Kidney (tissue), 14 donors: ENCODE measurements around the gene THBS2. TPM values are rescaled to one million over a fixed set of nuclear protein-coding genes. Genes with fewer than 3 reads are reported as not detected.

Experiments
- DNase-seq, 5 donors: peaks; one replicate each; pipeline ENCODE4 v3.0.0-alpha.2; 2013 to 2020
- FAIRE-seq: peaks from 2 replicates; lab custom pipeline; 2012; peaks lifted over from hg19 to GRCh38; lab: Jason Lieb, UNC
- H3K27ac ChIP-seq, 2 donors: one replicate each; pipeline ENCODE4 v1.7.0; 2013; ENCODE audit warnings: low read depth in 2 of 2, low read length in 2 of 2, inconsistent platforms in 1 of 2
- H3K27me3 ChIP-seq: one replicate; pipeline ENCODE4 v1.7.1; 2013; ENCODE audit warnings: low read length, inconsistent platforms; ENCODE audit not compliant: control insufficient read depth, insufficient read depth
- H3K36me3 ChIP-seq, 3 donors: one replicate each; pipeline versions ENCODE4 v1.7.0 to v1.7.1; 2013; ENCODE audit warnings: low read length in 3 of 3, control low read depth in 1 of 3, inconsistent platforms in 1 of 3; ENCODE audit not compliant: insufficient read depth in 3 of 3, control insufficient read depth in 2 of 3
- H3K4me1 ChIP-seq, 3 donors: one replicate each; pipeline versions ENCODE4 v1.7.0 to v1.7.1; 2013; ENCODE audit warnings: low read length in 3 of 3, inconsistent platforms in 1 of 3, low read depth in 1 of 3; ENCODE audit not compliant: control insufficient read depth in 2 of 3, insufficient read depth in 2 of 3
- H3K4me3 ChIP-seq, 3 donors: one replicate each; pipeline versions ENCODE4 v1.7.0 to v1.8.1; 2013; ENCODE audit warnings: low read length in 3 of 3, control low read depth in 1 of 3, inconsistent platforms in 1 of 3
- H3K9ac ChIP-seq, 3 donors: one replicate each; pipeline versions ENCODE4 v1.7.0 to v1.7.1; 2013; ENCODE audit warnings: low read length in 3 of 3, control low read depth in 1 of 3, inconsistent platforms in 1 of 3
- H3K9me3 ChIP-seq, 3 donors: one replicate each; pipeline versions ENCODE4 v1.7.0 to v1.7.1; 2013; ENCODE audit warnings: low read length in 3 of 3, control low read depth in 1 of 3, inconsistent platforms in 1 of 3; ENCODE audit not compliant: control insufficient read depth in 2 of 3, insufficient read depth in 1 of 3
- intact Hi-C: fragments of 100-400 bp; cut with DNase I; formaldehyde crosslinking; loops from one replicate; pipeline ENCODE4 v1.11.1; 2022
- polyA plus RNA-seq: library from polyadenylated mRNA; stranded (reverse); fragments of 350-450 nt; fragmentation: Illumina TruSeq; extraction: RNeasy Lipid Tissue Mini Kit (QIAGEN cat#74804); gene quantifications from one replicate; pipeline ENCODE4 v1.2.3, GENCODE V29; 2014; ENCODE audit warnings: low read depth, low replicate concordance; ENCODE audit not compliant: insufficient read depth
- total RNA-seq: library from RNA; stranded (reverse); fragmentation: NEBNext Ultra II Directional; extraction: Animal tissue kit (Norgen Biotek cat#: 25700); gene quantifications from one replicate; pipeline ENCODE4 v1.2.1, GENCODE V29; 2021
- TF ChIP-seq, protein P1 (sequence below): IDR thresholded peaks from 3 replicates; pipeline ENCODE4 v1.5.1; 2012; ENCODE audit warnings: mild to moderate bottlenecking, moderate library complexity, borderline replicate concordance; ENCODE audit not compliant: insufficient read depth; ENCODE audit errors: extremely low read depth
- donor health status: control.
- donor health status: control.
- donor health status: control.
- donor health status: control.
- donor health status: control.
- donor health status: DM: yes; HTN: yes; CAD: no.
- donor health status: Normal renal cell carcinoma (clear cell type).

The THBS2 gene
- total and polyA plus RNA-seq, 2 donors from 2014 or later: 2.7 to 33.4 TPM

DNA sequence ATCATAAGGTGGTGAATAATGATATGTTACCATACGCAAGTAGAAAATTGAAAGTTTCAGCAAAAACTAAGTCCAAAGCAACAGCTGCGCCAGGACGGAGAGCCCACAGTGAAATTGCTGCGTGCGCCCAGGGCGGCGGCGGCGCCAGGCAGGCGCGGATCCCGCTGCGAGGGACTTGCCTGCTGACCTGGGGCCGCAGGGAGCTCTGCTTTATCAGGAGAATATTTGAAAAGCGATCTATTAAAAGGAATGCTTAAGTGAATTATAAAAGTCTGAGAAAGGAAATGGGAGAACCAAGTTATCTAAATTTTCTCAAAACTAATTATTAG lies 85.4 kb downstream of the THBS2 start:
- H3K4me1 ChIP-seq: no peaks in the 10 kb centered on the region
- H3K27ac ChIP-seq: peak overlapping the region in 1 of 2 donors; percentile 41
- TF ChIP-seq, protein P1, sequence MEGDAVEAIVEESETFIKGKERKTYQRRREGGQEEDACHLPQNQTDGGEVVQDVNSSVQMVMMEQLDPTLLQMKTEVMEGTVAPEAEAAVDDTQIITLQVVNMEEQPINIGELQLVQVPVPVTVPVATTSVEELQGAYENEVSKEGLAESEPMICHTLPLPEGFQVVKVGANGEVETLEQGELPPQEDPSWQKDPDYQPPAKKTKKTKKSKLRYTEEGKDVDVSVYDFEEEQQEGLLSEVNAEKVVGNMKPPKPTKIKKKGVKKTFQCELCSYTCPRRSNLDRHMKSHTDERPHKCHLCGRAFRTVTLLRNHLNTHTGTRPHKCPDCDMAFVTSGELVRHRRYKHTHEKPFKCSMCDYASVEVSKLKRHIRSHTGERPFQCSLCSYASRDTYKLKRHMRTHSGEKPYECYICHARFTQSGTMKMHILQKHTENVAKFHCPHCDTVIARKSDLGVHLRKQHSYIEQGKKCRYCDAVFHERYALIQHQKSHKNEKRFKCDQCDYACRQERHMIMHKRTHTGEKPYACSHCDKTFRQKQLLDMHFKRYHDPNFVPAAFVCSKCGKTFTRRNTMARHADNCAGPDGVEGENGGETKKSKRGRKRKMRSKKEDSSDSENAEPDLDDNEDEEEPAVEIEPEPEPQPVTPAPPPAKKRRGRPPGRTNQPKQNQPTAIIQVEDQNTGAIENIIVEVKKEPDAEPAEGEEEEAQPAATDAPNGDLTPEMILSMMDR: no peak
- no peaks in the 10 kb centered on the region for H3K36me3 ChIP-seq
- no peaks in the 10 kb centered on the region for H3K9me3 ChIP-seq
- H3K27me3 ChIP-seq: no peaks in the 10 kb centered on the region
- FAIRE-seq (no peak), DNase-seq (peak in 1 of 5 donors; percentile 63)
- H3K9ac ChIP-seq: no peak overlapping the region
- intact Hi-C loops: no loop called here
- no peak overlapping the region for H3K4me3 ChIP-seq

DNA sequence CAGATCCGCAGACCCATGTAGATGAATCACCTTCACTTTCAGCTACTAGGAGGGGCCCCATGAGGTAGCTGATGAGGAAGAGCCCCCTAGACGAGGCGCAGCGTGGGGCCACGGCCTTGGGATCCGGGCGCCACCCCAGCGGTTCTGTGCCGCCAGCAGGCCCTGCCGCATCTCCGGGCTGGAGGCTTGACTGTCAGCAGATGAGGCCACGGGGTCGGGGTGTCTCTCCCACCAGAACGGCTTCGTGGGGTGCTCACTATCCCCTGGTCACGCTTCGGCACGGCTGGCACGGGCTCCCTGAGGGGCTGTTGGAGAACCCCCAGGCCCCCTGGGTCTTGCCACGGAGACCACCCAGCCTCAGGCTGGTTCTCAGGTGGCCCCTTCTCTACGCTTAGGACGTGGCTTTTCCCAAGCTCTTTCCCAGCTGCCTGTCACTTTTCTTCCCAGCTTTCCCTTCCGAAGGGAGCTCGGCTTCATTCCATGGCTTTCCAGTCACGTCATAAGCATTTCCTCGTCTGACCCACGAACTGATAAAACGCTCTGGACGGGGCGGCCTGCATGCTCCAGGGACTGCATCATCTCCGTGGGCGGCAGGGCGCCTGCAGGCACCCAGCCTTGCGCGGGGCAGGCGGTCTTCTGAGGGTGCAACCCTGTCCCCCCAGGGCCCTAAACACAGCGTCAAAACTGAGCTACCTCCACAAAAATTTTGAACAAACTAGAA lies 85.9 kb downstream of the THBS2 start:
- Histone ChIP-seq H3K27ac (peak overlapping the region in 1 of 2 donors; percentile 52), H3K9ac (no peak overlapping the region), H3K27me3 (no peaks in the 10 kb centered on the region), H3K36me3 (no peaks in the 10 kb centered on the region), H3K9me3 (no peaks in the 10 kb centered on the region), H3K4me3 (no peak overlapping the region), H3K4me1 (no peaks in the 10 kb centered on the region)
- intact Hi-C loops: no loop called here
- DNase-seq (peak in 3 of 5 donors; percentile 6 to 91 (median 27)), FAIRE-seq (no peak)
- TF ChIP-seq, protein P1: no peak

DNA sequence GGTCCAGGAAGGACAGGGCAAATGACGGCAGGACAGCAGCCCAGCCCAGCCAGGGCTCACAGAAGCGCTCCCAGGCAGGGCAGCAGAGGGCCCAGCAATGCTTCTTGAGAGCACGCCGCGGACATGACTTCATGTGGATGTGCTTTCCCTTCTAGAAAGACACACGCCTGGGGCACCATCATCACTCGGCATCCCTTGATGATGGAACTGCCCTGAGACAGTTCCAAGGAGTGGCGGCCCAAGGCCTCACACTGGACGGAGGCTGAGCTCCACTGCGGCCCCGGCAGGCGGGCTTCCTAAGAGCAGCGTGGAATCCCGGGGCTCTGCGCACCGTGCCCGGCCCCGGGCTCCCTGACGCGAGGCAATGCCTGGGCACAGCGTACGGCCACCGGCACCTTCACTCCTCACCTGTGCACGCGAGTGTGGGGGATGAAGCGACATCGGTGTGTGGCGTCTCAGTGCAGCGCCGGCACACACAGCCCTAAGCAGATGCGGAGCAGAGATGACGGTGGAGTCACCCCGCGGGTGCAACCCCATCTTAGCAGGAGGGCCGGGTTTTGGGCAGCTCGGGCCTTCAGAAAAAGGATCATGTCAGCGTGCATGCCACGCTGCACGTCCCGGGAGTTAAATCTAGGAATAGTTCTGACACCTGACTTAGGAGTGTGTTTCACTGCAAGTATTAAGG lies 86.6 kb downstream of the THBS2 start:
- intact Hi-C loops: no loop called here
- peak overlapping the region in 1 of 2 donors; percentile 11 for H3K27ac ChIP-seq
- DNase-seq: peak in 2 of 5 donors; percentile 5 to 65

More for the DNA sequence above, 86.6 kb downstream of the THBS2 start:
- H3K4me3 ChIP-seq: no peak overlapping the region
- H3K36me3 ChIP-seq: no peaks in the 10 kb centered on the region
- H3K27me3 ChIP-seq: no peaks in the 10 kb centered on the region
- no peaks in the 10 kb centered on the region for H3K4me1 ChIP-seq
- TF ChIP-seq, protein P1: no peak
- no peaks in the 10 kb centered on the region for H3K9me3 ChIP-seq
- H3K9ac ChIP-seq: no peak overlapping the region
- no peak for FAIRE-seq
